SK-N-SH treated with all-trans-retinoic acid at 6 μM for 48 hours (cell line): Measurements from ENCODE around the gene TXLNG.

Experiments
- ATAC-seq: fragments of 200-7000 bp; cut with Tn5 transposase; 3 replicates; pipeline ENCODE4 v1.9.1; 2020; ENCODE audit warnings: mild to moderate bottlenecking, moderate library complexity
- ARNTL ChIP-seq: fragments of 450-650 bp; formaldehyde crosslinking; IDR thresholded peaks from 2 replicates; pipeline ENCODE4 v1.5.0; 2020; ENCODE audit warnings: low read depth, mild to moderate bottlenecking, moderate library complexity, borderline replicate concordance
- BACH2 ChIP-seq: fragments of 250-450 bp; sonication (Bioruptor Pico); IDR thresholded peaks from 2 replicates; pipeline ENCODE4 v1.9.0; 2021; ENCODE audit warnings: mild to moderate bottlenecking, borderline replicate concordance
- CSDC2 ChIP-seq: fragments of 250-450 bp; sonication (Bioruptor Pico); IDR thresholded peaks from 2 replicates; pipeline ENCODE4 v1.5.0; 2020; ENCODE audit warnings: mild to moderate bottlenecking, moderate library complexity
- CSRNP3 ChIP-seq: fragments of 250-450 bp; sonication (Bioruptor Pico); IDR thresholded peaks from 2 replicates; pipeline ENCODE4 v1.5.1; 2021; ENCODE audit warnings: mild to moderate bottlenecking, moderate library complexity
- ESRRG ChIP-seq: fragments of 250-450 bp; sonication (Bioruptor Pico); IDR thresholded peaks from 2 replicates; pipeline ENCODE4 v1.6.1; 2021; ENCODE audit warnings: mild to moderate bottlenecking
- PPARA ChIP-seq: fragments of 250-450 bp; sonication (Bioruptor Pico); IDR thresholded peaks from 2 replicates; pipeline ENCODE4 v1.5.0; 2020; ENCODE audit warnings: mild to moderate bottlenecking, borderline replicate concordance
- RARB ChIP-seq: fragments of 250-450 bp; sonication (Bioruptor Pico); IDR thresholded peaks from 2 replicates; pipeline ENCODE4 v1.8.0; 2021; ENCODE audit warnings: mild to moderate bottlenecking, moderate library complexity
- SNAI2 ChIP-seq: fragments of 250-450 bp; sonication (Bioruptor Pico); IDR thresholded peaks from 2 replicates; pipeline ENCODE4 v1.5.0; 2020; ENCODE audit warnings: mild to moderate bottlenecking, moderate library complexity
- TCF4 ChIP-seq: fragments of 250-450 bp; sonication (Bioruptor Pico); IDR thresholded peaks from 2 replicates; pipeline ENCODE4 v1.8.0; 2021; ENCODE audit warnings: mild to moderate bottlenecking, moderate library complexity, borderline replicate concordance
- TOX ChIP-seq: fragments of 250-450 bp; sonication (Bioruptor Pico); IDR thresholded peaks from 2 replicates; pipeline ENCODE4 v1.8.0; 2021; ENCODE audit warnings: mild to moderate bottlenecking, moderate library complexity, borderline replicate concordance
- ZC3H10 ChIP-seq: fragments of 250-450 bp; sonication (Bioruptor Pico); IDR thresholded peaks from 2 replicates; pipeline ENCODE4 v1.5.1; 2021; ENCODE audit warnings: mild to moderate bottlenecking, moderate library complexity
- ZFP3 ChIP-seq: fragments of 250-450 bp; sonication (Bioruptor Pico); IDR thresholded peaks from 2 replicates; pipeline ENCODE4 v1.5.0; 2020; ENCODE audit warnings: mild to moderate bottlenecking, moderate library complexity
- ZFP30 ChIP-seq: fragments of 450-650 bp; formaldehyde crosslinking; IDR thresholded peaks from 2 replicates; pipeline ENCODE4 v1.5.0; 2022; ENCODE audit warnings: mild to moderate bottlenecking, moderate library complexity
- ZNF565 ChIP-seq: fragments of 450-650 bp; formaldehyde crosslinking; conservative IDR thresholded peaks from 2 replicates; pipeline ENCODE4 v1.5.0; 2020; ENCODE audit warnings: low read depth, mild to moderate bottlenecking, moderate library complexity
- ZNF70 ChIP-seq: fragments of 450-650 bp; formaldehyde crosslinking; IDR thresholded peaks from 2 replicates; pipeline ENCODE4 v1.5.0; 2020; ENCODE audit warnings: mild to moderate bottlenecking, moderate library complexity
- ZNF8 ChIP-seq: fragments of 450-650 bp; formaldehyde crosslinking; IDR thresholded peaks from 2 replicates; pipeline ENCODE4 v1.5.0; 2020; ENCODE audit warnings: mild to moderate bottlenecking, moderate library complexity
- TF ChIP-seq, protein P1 (sequence below): fragments of 250-450 bp; sonication (Bioruptor Pico); IDR thresholded peaks from 2 replicates; pipeline ENCODE4 v1.5.1; 2020; ENCODE audit warnings: low read depth, mild to moderate bottlenecking, moderate library complexity
- TF ChIP-seq, protein P2 (sequence below): fragments of 250-450 bp; sonication (Bioruptor Pico); IDR thresholded peaks from 2 replicates; pipeline ENCODE4 v1.8.0; 2020; ENCODE audit warnings: mild to moderate bottlenecking, moderate library complexity, borderline replicate concordance
- TF ChIP-seq, protein P3 (sequence below): fragments of 250-450 bp; sonication (Bioruptor Pico); IDR thresholded peaks from 2 replicates; pipeline ENCODE4 v1.5.0; 2020; ENCODE audit warnings: mild to moderate bottlenecking, moderate library complexity
- TF ChIP-seq, protein P4 (sequence below): fragments of 250-450 bp; sonication (Bioruptor Pico); IDR thresholded peaks from 2 replicates; pipeline ENCODE4 v1.8.0; 2021; ENCODE audit warnings: low read depth, mild to moderate bottlenecking, moderate library complexity, borderline replicate concordance

Gene TXLNG

GRCh38 chrX:16771483-16772398 is 14.5 kb upstream of the TXLNG start (continued):
- TF ChIP-seq, protein P1, sequence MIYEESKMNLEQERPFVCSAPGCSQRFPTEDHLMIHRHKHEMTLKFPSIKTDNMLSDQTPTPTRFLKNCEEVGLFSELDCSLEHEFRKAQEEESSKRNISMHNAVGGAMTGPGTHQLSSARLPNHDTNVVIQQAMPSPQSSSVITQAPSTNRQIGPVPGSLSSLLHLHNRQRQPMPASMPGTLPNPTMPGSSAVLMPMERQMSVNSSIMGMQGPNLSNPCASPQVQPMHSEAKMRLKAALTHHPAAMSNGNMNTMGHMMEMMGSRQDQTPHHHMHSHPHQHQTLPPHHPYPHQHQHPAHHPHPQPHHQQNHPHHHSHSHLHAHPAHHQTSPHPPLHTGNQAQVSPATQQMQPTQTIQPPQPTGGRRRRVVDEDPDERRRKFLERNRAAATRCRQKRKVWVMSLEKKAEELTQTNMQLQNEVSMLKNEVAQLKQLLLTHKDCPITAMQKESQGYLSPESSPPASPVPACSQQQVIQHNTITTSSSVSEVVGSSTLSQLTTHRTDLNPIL (CRISPR knock-in tag): peak; percentile 96
- TF ChIP-seq ZC3H10 (CRISPR knock-in tag): peak; percentile 98
- no peak for TF ChIP-seq SNAI2 (CRISPR knock-in tag)

- no peak; the same call in 2 of the 3 replicates for ATAC-seq
- TF ChIP-seq PPARA: no peak
- TF ChIP-seq ZNF8 (CRISPR knock-in tag): no peak
- TF ChIP-seq, protein P2, sequence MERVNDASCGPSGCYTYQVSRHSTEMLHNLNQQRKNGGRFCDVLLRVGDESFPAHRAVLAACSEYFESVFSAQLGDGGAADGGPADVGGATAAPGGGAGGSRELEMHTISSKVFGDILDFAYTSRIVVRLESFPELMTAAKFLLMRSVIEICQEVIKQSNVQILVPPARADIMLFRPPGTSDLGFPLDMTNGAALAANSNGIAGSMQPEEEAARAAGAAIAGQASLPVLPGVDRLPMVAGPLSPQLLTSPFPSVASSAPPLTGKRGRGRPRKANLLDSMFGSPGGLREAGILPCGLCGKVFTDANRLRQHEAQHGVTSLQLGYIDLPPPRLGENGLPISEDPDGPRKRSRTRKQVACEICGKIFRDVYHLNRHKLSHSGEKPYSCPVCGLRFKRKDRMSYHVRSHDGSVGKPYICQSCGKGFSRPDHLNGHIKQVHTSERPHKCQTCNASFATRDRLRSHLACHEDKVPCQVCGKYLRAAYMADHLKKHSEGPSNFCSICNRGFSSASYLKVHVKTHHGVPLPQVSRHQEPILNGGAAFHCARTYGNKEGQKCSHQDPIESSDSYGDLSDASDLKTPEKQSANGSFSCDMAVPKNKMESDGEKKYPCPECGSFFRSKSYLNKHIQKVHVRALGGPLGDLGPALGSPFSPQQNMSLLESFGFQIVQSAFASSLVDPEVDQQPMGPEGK (CRISPR knock-in tag): no peak
- no peak for TF ChIP-seq CSRNP3 (CRISPR knock-in tag)
- TF ChIP-seq ZNF565 (CRISPR knock-in tag): no peak
- no peak for TF ChIP-seq ZC3H10 (CRISPR knock-in tag)
- TF ChIP-seq ZFP3: no peak
- no peak for TF ChIP-seq ESRRG (CRISPR knock-in tag)
- no peak for TF ChIP-seq ZNF70 (CRISPR knock-in tag)
- no peak for TF ChIP-seq ARNTL (CRISPR knock-in tag)
- no peak for TF ChIP-seq CSDC2 (CRISPR knock-in tag)
- TF ChIP-seq, protein P3, sequence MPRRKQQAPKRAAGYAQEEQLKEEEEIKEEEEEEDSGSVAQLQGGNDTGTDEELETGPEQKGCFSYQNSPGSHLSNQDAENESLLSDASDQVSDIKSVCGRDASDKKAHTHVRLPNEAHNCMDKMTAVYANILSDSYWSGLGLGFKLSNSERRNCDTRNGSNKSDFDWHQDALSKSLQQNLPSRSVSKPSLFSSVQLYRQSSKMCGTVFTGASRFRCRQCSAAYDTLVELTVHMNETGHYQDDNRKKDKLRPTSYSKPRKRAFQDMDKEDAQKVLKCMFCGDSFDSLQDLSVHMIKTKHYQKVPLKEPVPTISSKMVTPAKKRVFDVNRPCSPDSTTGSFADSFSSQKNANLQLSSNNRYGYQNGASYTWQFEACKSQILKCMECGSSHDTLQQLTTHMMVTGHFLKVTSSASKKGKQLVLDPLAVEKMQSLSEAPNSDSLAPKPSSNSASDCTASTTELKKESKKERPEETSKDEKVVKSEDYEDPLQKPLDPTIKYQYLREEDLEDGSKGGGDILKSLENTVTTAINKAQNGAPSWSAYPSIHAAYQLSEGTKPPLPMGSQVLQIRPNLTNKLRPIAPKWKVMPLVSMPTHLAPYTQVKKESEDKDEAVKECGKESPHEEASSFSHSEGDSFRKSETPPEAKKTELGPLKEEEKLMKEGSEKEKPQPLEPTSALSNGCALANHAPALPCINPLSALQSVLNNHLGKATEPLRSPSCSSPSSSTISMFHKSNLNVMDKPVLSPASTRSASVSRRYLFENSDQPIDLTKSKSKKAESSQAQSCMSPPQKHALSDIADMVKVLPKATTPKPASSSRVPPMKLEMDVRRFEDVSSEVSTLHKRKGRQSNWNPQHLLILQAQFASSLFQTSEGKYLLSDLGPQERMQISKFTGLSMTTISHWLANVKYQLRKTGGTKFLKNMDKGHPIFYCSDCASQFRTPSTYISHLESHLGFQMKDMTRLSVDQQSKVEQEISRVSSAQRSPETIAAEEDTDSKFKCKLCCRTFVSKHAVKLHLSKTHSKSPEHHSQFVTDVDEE (CRISPR knock-in tag): no peak
- TF ChIP-seq TCF4 (CRISPR knock-in tag): no peak
- no peak for TF ChIP-seq RARB
- TF ChIP-seq, protein P4, sequence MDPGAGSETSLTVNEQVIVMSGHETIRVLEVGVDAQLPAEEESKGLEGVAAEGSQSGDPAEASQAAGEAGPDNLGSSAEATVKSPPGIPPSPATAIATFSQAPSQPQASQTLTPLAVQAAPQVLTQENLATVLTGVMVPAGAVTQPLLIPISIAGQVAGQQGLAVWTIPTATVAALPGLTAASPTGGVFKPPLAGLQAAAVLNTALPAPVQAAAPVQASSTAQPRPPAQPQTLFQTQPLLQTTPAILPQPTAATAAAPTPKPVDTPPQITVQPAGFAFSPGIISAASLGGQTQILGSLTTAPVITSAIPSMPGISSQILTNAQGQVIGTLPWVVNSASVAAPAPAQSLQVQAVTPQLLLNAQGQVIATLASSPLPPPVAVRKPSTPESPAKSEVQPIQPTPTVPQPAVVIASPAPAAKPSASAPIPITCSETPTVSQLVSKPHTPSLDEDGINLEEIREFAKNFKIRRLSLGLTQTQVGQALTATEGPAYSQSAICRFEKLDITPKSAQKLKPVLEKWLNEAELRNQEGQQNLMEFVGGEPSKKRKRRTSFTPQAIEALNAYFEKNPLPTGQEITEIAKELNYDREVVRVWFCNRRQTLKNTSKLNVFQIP (CRISPR knock-in tag): no peak
- TF ChIP-seq ZFP30: no peak
- no peak for TF ChIP-seq BACH2 (CRISPR knock-in tag)
- no peak for TF ChIP-seq TOX (CRISPR knock-in tag)
- TF ChIP-seq, protein P1 (CRISPR knock-in tag): no peak
- TF ChIP-seq SNAI2 (CRISPR knock-in tag): no peak
Observed at GRCh38 chrX:16772460-16772859, 13.8 kb upstream of the TXLNG start.
